Right lobe of liver (tissue), 4 donors: ENCODE data around the gene TRMT61A.

Experiments
- CTCF ChIP-seq, 4 donors: fragments of 200-600 bp in 3 of 4; fragments of 450-650 bp in 1 of 4; IDR thresholded peaks; one replicate each; pipeline versions ENCODE4 v1.5.1 to v1.8.0; 2016 to 2022; ENCODE audit warnings: antibody characterized with exemption in 4 of 4, mild to moderate bottlenecking in 2 of 4
- POLR2A ChIP-seq: fragments of 450-650 bp; IDR thresholded peaks from one replicate; pipeline ENCODE4 v1.6.1; 2017; ENCODE audit warnings: antibody characterized with exemption, mild to moderate bottlenecking
- donor health status: DM: no; HTN: no; CAD: no.
- donor health status: DM: no; HTN: no; CAD: no.
- donor health status: DM: no; HTN: yes; CAD: no.

GRCh38 chr14:103492156-103492925, 36.7 kb upstream of the TRMT61A start:
- TF ChIP-seq POLR2A (no peak), CTCF (IDR thresholded peaks at IDR 0.05) (no peak)
